ENCODE data around the gene AICDA.
"Not testable (repeated sequence)": the region's sequence is repeated elsewhere in the genome, so short reads cannot be mapped to it uniquely, and the experiment has no call there.

The AICDA gene

DNA sequence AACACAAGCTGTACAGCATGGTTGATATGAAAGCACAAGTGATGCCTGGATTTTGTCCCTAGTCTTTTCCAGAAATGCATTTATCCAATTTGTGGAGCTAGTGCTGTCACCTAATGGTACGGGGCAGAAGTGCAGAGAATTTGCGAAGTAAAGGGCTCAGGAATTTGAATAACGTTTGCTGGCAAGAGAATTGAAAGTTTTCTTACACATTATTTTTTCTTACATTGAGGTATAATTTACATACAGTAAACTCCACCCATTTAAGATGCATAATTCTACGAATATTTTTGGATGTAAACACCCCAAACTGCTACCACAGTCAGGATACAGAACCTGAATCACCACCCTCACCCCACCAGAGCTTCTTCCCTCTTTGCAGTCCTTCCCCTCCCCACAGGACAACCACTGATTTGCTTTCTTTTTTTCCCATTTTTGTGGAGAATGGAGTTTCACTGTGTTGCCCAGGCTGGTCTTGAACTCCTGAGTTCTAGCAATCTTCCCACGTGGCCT lies 3.5 kb downstream of the AICDA start:
- DNase-seq (ENCODE audit: low read depth) = no peak

DNA sequence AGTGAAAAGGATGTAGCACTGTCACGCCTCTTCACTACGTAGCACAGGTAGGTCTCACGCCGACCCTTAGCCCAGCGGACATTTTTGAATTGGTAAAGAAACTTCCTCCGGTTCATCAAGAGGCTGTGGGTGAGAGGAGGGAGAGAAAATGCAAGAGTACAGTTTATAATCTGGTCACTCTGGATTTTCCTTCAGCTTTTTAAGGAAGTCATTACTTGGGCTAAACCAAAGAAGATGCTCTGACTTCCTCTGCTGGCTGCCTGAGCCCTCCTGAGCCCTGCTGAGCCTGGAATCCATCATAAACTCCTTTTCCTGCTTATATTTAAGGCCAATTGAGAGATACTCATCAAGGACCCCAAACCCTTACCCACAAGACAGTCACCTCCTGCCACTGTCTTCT lies 5.8 kb downstream of the AICDA start:
- no peak for DNase-seq (ENCODE audit: low read depth)

DNA sequence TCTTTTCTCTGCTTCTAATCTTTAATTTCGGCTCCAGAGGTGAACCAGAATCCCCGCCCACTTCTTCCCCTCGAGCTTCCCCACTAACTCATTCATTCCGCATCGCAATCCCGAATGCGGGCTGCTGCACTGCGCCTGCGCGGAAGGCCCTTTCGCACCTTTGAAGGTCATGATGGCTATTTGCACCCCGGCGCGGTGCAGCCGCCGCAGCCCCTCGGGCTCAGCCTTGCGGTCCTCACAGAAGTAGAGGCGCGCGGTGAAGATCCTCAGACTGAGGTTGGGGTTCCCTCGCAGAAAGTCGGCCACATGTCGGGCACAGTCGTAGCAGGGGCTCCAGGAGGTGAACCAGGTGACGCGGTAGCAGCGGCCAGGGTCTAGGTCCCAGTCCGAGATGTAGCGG lies 7.6 kb downstream of the AICDA start:
- no peak for DNase-seq (ENCODE audit: low read depth)

DNA sequence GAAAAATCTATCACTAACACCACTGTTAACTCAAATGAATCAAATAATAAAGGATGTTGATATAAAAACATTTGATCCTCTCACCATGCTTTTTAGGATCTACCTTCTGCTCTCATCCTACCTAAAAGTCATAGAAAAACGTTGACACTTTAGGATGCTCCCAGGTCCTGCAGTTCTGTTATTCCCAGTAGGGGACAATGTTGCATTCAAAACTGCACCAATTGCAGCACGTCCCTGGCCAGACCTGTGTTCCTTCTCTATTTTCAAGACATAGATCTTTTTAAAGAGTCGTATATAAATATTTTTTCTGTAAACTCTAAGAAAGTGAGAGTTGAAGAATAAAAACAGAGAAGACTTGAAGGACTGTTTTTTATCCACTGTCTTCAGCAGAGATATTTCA lies 8.8 kb downstream of the AICDA start:
- no peak for DNase-seq (ENCODE audit: low read depth)

DNA sequence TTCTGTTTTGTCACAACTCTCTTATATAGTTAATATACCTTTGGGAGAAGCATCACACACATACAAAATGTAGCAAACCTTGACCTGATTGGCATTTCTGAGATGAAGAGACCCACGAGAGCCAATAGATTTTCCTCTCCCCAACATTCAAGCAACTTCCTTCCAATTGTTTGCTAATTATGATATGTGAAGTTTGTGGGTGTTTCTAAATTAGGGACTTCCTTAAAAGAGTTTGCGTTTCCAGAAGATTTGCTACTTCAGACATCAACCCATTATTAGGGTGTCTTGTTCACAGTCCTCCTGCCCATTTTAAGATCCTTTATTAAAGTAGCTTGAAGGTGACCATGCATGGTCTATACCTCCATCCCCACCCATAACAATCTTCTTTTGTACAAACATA lies 9.4 kb downstream of the AICDA start:
- no peak for DNase-seq (ENCODE audit: low read depth)

DNA sequence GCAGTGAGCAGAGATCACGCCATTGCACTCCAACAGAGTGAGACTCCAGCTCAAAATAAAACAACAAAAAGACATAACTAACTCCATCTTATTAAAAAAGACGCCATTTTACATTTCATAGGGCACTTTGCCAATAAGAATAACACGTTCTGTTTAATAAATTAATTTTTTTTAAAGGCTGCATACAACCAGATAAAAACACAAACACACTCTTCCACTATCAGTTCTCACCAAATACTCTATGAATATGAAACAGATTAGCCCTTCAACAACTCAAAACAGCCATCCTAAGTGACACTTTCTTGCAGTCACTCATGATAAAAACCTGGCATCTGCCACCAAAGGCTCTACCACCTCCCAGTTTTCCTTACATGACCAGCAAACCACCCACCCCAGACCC lies 16.1 kb downstream of the AICDA start:
- DNase-seq (ENCODE audit: low read depth) = no peak

DNA sequence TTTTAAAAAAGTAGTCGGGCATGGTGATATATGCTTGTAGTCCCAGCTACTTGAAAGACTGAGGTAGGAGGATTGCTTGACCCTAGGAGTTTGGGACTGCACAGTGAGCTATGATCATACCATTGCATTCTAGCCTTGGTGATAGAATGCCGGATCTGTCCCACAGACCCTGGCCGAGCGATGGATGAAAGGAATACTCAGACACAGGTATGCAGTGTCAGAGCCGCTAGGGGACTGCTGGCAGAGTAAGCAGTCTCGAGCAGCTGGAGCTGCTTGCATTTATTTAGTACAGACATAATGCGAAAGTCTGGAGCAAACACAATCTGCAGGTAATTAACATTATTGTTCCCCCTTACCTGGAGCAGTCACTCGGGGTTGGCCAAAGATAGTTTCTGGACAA lies 18.6 kb downstream of the AICDA start:
- DNase-seq (ENCODE audit: low read depth) = no peak

DNA sequence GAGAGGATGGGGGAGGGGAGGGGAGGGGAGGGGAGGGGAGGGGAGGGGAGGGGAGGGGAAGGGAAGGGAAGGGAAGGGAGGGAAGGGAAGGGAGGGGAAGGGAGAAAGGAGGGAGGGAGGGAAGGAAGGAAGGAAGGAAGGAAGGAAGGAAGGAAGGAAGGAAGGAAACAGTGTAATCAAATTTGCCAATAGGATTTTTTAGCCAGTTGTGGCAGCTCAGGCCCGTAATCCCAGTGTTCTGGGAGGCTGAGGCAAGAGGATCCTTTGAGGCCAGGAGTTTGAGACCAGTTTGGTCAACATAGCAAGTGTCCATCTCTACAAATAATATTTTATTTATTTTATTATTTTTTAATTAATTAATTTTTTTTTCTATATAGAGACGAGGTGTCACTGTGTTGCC lies 19.4 kb downstream of the AICDA start:
- DNase-seq (ENCODE audit: low read depth) = no peak

DNA sequence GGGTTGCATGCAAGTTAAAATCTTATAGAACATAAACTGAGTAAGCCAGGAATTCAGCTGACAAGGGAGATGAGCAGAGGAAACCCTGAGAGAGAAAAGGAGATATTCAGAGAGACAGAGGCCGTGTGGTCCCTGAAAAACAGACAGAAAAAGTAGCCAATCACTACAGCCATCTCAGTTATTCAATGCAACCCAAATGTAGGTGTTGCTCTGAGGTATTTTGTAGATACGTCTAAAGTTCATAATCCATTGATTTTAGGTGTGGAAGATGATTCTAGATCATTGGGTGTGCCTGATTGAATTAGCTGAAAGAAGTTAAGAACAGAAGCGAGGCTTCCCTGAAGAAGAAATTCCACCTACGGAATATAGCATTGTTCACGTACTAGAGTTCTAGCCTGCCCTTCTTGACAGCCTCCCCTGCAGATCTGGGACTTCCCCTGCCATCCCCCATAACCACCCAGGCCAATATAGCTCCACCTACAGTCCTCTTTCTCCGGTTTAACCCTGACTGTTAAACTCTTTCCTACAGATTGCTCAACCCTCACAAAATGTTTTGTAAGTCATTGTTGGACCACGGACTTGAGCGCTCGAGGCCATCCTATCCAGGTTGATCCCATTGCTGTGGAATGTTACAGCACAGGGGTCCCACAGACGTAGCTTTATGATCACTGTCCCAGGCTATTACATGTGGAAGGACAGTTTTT lies 21.7 kb downstream of the AICDA start:
- DNase-seq (ENCODE audit: low read depth) = no peak

DNA sequence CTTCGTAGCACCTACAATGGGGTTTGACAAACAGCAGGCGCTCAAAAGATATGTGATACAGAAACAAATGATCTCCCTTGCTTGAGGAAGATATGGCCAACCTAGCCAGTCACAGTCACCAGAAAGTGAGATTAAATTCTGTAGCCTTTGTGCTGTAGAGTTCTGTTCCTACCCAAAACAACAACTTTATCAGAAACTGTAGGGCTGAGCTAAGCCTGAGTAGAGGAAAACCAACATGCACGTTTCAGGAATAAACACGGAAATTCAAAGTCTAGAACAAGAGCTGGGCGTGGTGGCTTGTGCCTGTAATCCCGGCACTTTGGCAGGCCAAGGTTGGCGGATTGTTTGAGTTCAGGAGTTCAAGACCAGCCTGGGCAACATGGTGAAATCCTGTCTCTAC lies 23.0 kb downstream of the AICDA start:
- no peak for DNase-seq (ENCODE audit: low read depth)

DNA sequence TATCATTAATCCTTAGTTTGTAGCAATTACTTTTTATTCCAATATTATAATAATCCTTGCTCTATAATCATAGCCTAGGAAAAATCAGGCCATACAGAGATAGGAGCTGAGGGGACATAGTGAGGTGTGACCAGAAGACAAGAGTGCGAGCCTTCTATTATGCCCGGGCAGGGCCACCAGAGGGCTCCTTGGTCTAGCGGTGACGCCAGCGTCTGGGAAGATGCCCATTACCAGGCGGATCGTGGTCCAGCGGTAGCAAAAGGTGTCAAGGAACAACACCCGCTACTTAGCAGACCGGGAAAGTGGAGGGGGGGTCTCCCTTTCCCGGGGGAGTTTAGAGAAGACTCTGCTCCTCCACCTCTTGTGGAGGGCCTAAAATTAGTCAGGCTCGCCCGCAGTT lies 28.2 kb downstream of the AICDA start:
- DNase-seq (ENCODE audit: low read depth) = not testable (repeated sequence)

DNA sequence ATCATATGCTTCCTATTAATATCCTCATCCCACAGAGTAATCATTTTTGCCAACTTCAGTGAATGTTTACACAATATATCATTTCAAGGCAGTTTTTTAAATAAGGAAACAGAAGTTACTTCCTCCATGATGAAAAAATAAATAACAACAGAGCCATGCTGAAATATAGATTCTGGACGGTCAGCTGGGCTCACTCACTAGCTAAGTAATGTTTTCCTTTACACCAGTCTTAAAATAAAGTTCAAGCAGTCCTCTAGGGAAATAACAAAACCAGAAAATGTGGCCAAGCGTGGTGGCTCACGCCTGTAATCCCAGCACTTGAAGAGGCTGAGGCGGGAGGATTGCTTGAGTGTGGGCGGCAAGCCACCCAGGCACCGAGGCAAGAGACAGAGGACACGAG lies 28.7 kb downstream of the AICDA start:
- no peak for DNase-seq (ENCODE audit: low read depth)

DNA sequence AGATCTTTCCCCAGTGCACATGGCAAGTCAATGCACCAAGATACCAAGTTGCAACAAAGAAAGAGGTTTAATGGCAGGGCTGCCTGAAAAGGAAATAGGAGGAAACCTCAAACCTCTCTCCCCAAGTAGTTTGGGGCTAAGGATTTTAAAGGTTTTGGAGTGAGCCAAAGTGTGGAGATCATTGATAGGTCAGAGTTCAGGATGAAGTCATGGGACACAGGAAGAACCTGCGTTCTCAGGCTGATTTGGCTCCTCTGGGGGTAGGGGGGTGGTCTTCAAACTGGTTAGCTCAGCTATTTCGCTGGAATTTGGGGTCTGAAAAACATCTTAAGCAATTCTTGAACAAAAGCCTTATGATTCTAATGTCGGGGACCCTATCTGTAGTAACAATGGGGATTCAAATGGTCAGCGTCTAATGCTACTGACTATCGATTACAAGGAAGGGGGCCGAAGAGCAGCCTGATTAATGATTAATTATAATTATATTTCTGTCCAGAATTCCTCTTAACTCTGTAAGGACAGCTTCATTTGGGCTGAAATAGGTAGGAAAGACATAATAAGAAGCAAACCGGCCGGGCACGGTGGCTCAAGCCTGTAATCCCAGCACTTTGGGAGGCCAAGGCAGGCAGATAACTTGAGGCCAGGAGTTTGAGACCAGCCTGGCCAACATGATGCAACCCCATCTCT lies 31.4 kb downstream of the AICDA start:
- no peak for DNase-seq (ENCODE audit: low read depth)

DNA sequence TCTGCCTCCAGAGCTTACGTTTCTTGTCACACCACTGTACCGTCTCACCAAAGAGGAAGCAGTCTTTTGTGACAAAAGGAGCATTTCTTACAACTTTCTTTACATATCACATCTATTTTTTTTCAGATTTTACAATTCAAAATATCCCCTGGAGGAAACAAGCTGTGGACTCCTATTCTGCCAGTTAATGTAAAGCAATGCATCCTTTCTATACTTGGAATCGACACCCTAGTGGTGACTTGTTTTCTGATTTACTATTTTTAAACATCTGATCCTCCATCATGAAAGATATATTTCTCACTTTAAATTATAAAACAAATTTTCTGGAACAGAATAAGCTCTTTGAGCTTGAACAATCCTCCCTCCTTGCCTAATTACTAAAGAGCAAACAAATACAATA lies 34.8 kb downstream of the AICDA start:
- DNase-seq (ENCODE audit: low read depth) = no peak

DNA sequence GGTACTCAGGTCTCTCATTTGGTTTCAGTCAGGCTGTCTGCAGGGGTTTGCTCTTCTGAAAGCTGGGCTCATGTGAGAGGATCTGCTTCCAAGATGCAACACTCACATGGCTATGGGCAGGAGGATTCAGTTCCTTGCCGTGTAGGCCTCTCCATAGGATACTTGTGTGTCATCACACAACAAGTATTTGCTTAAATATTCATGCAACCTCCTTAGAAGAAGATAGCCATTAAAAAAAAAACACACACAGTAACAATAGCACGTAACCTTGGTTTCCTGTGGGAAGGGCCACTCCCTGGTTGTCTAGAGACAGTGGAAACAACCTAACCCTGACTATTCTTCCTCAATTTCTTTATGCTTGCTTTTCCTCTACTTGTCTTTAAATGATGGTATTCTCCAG lies 40.2 kb downstream of the AICDA start:
- no peak for DNase-seq (ENCODE audit: low read depth)

DNA sequence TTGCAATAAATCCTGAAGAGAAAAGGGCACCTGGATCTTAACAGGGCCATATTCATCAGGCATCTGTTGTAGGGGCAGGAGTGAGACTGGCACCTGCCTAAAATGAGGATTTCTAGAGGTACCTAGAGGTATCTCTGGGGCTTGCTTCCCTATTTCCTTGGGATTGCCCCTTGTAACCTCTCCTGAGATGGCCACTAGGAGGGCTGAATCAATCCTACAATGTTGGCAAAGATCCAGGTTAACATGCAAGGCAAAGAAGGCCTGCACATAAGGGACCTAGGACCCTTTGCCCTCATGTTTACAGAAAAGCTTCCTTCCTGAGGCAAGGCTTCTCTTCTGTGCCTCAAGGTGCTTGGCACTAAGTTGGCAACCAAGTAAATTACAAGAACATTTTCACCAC lies 46.1 kb downstream of the AICDA start:
- DNase-seq (ENCODE audit: low read depth) = no peak

DNA sequence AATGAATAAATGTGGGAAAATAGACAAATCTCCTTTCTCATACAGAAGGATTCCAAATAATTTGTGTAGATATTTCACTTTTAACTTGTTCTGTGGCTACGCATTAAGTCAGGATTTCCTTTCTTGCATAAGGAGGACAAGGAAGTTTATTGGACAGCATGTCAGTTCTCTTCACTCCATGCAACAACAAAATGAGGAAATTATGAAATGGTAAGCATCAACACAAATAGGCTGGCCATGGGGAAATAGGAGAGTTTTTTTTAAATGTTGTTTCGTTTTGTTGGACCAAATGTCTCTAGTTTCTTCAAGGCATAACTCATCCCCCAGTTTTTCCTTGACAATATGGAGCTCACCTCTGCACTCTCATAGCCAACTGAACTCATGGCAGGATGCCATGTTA lies 46.6 kb downstream of the AICDA start:
- DNase-seq (ENCODE audit: low read depth) = not testable (repeated sequence)

DNA sequence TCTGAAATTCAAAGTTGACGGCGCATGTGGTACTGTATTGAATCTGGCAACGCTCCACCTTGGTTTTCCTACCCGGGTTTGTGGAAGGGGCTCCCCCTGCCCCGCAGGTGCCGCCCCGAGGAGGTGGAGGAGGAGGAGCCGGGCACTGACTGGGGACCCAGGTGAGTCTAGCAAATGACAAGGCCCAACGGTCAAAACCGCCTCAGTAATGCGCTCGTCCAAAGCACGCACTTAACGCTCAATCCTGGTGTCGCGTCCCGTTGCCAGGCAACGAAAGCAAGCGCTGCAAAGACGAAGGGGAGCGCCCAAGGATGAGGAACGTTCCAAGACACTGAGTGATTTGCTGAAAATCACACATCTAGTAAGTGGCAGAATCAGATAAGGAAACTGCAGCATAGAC lies 48.0 kb downstream of the AICDA start:
- DNase-seq (ENCODE audit: low read depth) = no peak

DNA sequence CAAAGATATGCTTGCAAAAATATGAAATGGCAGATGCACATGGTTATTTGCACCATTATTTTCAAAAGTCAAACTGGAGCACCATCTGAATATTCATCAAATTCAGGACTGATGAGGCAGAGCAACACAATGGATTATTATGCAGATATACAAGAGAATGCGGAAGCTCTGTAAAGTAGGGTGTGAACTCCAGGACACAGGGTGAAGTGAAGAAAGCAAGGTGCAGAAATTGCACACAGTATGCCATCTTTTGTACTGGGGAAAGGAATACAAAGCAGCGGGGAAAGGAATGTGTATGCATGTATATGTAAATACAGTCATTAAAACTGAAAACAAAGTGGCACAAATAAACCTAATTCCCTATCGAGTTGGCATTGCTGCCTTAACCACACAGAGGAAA lies 49.3 kb downstream of the AICDA start:
- no peak for DNase-seq (ENCODE audit: low read depth)

DNA sequence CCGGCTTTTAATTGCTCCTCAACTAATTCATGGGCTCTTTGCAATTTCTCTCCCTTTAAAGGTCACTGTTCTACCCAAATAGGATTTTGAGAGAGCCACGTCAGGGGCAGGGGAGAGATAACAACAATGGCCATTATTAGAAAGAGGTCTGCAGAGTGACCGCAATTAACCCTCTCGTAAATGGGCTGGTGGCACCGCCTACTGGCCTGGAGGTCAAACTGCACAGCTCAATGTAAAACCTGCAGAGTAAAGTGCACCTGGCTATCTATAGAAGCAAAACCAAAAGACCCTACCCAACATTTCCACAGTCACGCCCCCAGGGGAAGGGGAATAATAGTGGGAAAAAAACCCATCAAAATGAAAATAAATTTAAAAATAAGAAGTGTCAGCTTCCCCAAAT lies 50.3 kb downstream of the AICDA start:
- no peak for DNase-seq (ENCODE audit: low read depth)

DNA sequence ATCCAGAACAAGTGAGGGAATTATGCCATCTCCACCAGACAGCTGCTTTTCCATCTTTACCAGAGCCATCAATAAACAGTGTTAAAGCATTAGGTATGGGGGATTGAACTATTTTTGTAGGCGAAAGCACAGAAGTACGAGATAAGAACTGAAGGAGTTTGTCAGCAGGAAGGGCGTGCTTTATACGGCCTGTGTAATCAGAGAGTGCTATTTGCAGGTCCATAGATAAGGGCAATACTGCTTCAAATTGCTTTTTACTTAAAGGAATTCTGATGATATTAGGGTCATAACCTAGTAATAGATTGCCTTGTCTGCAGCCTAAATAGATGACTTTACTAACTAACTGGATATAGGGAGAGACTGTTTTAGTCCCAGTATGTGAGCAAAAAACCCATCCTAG lies 51.6 kb downstream of the AICDA start:
- no peak for DNase-seq (ENCODE audit: low read depth)

DNA sequence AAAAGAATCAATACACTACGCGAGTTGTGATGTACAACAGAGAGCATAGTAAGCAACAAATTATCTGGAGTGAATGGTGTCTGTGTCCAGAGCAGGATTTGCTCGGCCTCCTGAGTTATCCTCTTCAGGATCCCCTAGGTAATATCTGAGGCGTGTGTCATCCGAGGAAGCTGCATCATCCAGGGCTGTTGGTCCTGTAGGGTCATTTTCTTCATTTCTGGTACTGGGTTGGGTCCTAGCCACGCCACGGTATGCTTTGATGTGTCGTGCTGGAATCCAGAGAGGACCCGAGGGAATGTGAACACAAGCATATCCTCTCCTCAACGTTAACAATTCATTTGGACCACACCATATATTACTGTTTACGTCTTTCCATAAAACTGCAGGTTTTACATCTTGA lies 53.0 kb downstream of the AICDA start:
- DNase-seq (ENCODE audit: low read depth) = no peak

DNA sequence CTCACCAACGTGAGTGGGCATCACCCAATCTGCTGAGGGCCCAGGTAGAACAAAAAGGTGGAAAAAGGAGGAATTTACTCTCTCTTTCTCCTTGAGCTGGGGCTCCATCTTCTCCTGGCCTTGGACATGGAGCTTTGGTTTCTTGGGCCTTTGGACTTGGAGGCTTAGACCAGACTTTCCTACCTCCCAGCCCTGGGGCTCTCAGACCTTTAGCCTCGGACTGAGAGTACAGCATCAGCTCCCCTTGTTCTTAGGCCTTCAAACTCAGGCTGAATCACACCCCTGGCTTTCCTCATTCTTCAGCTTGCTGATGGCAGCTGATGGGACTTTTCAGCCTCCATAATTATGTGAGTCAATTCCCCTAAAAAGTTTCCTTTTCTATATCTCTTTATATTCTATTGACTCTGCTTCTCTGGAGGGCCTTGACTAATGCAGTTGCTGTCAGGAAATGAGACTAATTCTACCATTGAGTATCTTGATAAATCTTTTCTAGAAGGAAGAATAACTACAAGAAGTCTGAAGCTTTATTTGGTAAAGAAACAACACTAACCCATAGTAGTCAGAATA lies 56.0 kb downstream of the AICDA start:
- DNase-seq (ENCODE audit: low read depth) = no peak
